ENCODE results near the gene SUMO3. TPM values are rescaled to one million over a fixed set of nuclear protein-coding genes. Genes with fewer than 3 reads are reported as not detected.

Gene SUMO3
- total and polyA plus RNA-seq, 10 of the 15 experiments (the other 5 are each of a cell fraction or from before 2014, with no cell fraction given): 14.3 to 164 (median 89.9) TPM

- TF ChIP-seq REST (IDR thresholded peaks at IDR 0.05; ENCODE audit: low read depth, low read length) (no peak), ETV6 (conservative IDR thresholded peaks at IDR 0.05 in 1 of 2, IDR thresholded peaks at IDR 0.05 in 1 of 2; ENCODE audit: borderline replicate concordance in 1 of 2, low read depth in 1 of 2) (no peak)
Measured at GRCh38 chr21:44858791-44859190, 40.9 kb upstream of the SUMO3 start (continued).

- ChIA-PET POLR2A (no interaction called here), CTCF (interaction anchor here (0.8 to 1.2 kb wide), 2 partner anchors 57 to 65 kb away, joined by 3 read pairs; no protein-coding TSS in a partner anchor), RAD21 (ENCODE audit: unreplicated experiment) (no interaction called here), SMC1A (ENCODE audit: uncharacterized antibody, unreplicated experiment) (no interaction called here)
- TF ChIP-seq HDGF (IDR thresholded peaks at IDR 0.05): no peak
- no peak for TF ChIP-seq BHLHE40 (IDR thresholded peaks at IDR 0.05; ENCODE audit: borderline replicate concordance in 1 of 2, low read depth in 2 of 2, low read length in 1 of 2)
- no peak for TF ChIP-seq EGR1 (IDR thresholded peaks at IDR 0.05; ENCODE audit: borderline replicate concordance in 1 of 2, low read depth in 2 of 2, low read length in 2 of 2)
- no peak for TF ChIP-seq BACH1 (IDR thresholded peaks at IDR 0.05; ENCODE audit: borderline replicate concordance)
- TF ChIP-seq MEF2A (IDR thresholded peaks at IDR 0.05; ENCODE audit: insufficient read depth, low read depth, low read length): no peak
- TF ChIP-seq RBBP5 (conservative IDR thresholded peaks at IDR 0.05): no peak
- no peak for TF ChIP-seq PML (IDR thresholded peaks at IDR 0.05; ENCODE audit: low read length)
- no peak for TF ChIP-seq POLR2AphosphoS2 (IDR thresholded peaks at IDR 0.05; ENCODE audit: low read depth, low read length)
- TF ChIP-seq CREM (IDR thresholded peaks at IDR 0.05; ENCODE audit: low read depth): no peak
- no peaks in the 10 kb centered on the region for H3K4me1 ChIP-seq (ENCODE audit: control insufficient read depth, insufficient read depth, low read length)
- intact Hi-C loops (cut with micrococcal nuclease; ENCODE audit: unreplicated experiment) (no loop called here), in situ Hi-C loops (cut with MboI) (no loop called here)
- peaks cover 15 to 42% of the 10 kb centered on the region in 2 experiments; a peak in 3 of 4 replicates for H3K36me3 ChIP-seq (ENCODE audit: control insufficient read depth in 2 of 2, insufficient read depth in 2 of 2, low read length in 1 of 2)
- H4K20me1 ChIP-seq (ENCODE audit: control insufficient read depth, insufficient read depth): no peaks in the 10 kb centered on the region; the same call in 1 of the 2 replicates
- DNase-seq (ENCODE audit: low read depth, low spot score) (no peak), ATAC-seq (no peak), FAIRE-seq (no peak)
- H3K9ac ChIP-seq (ENCODE audit: control insufficient read depth, insufficient read depth, low read length): no peak overlapping the region
- WGBS (ENCODE audit: insufficient coverage, insufficient replicate concordance, low lambda C conversion rate, missing lambda C conversion rate): 85% methylated on average over 15 of the region's 15 CpGs
- H3K27me3 ChIP-seq (replicated peaks in 1 of 2; ENCODE audit: control insufficient read depth in 2 of 2, insufficient read depth in 2 of 2, low read length in 1 of 2): no peaks in the 10 kb centered on the region
- peaks cover 3% of the 10 kb centered on the region for H3K79me2 ChIP-seq (ENCODE audit: control insufficient read depth, insufficient read depth, low read length)
- no peak overlapping the region for H3K4me2 ChIP-seq (ENCODE audit: control insufficient read depth, insufficient read depth)
- no peaks in the 10 kb centered on the region for H3K9me3 ChIP-seq (replicated peaks; ENCODE audit: control insufficient read depth, insufficient read depth, low read length)
- H3K27ac ChIP-seq (ENCODE audit: control insufficient read depth, insufficient read depth): no peak overlapping the region
- no peak overlapping the region for H2AFZ ChIP-seq (ENCODE audit: control insufficient read depth, low read depth, low read length)
- no peak overlapping the region for H3K4me3 ChIP-seq
- no TSS peak for BruUV-seq (replicated peaks)
Measured at GRCh38 chr21:44858291-44858690, 40.4 kb upstream of the SUMO3 start.
